ENCODE data around the gene GPR142. TPM values are rescaled to one million over a fixed set of nuclear protein-coding genes. Genes with fewer than 3 reads are reported as not detected.

GPR142 gene
- total RNA-seq, 1 experiment from 2014 or later: 0.33 TPM

DNA sequence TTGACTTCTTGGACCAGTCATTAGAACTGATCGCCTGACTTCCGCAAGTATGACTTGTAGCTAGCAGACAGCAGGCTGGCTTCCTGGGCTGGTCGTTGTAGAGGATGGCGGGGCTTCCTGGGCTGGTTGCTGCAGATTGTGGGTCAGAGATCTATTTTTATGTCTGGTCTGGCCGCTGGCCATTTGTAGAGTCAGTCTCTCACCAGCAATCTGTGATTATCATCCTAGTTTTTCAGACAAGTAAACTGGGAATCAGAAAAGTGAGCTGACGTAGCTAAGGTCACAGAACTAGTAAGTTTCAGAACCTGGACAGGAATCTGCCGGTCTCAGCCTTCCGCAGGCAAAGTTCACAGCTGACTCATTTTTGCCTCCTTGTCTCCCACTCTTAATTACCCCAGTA lies 19.1 kb downstream of the GPR142 start:
- DNase-seq: no peak
- Mint-ChIP-seq H3K4me3 (no peak overlapping the region), H3K27me3 (ENCODE audit: low read depth) (peaks cover 20% of the 10 kb centered on the region), H3K36me3 (ENCODE audit: insufficient read depth in 1 of 3, low read depth in 3 of 3) (no peaks in the 10 kb centered on the region; a peak in 1 of 7 replicates), H3K27ac (no peak overlapping the region), H3K9me3 (0 out of 5 replicates have a peak, but pooled peaks cover 0 to 3% of the 10 kb centered on the region in 2 experiments), H3K4me1 (peaks cover 25 to 40% of the 10 kb centered on the region in 2 experiments)
- Histone ChIP-seq H2AK5ac (ENCODE audit: insufficient read length, low read length) (no peak overlapping the region), H2BK15ac (ENCODE audit: low read depth, low read length) (no peak overlapping the region), H4K91ac (ENCODE audit: insufficient read length, low read depth, low read length) (no peak overlapping the region), H3K79me1 (ENCODE audit: insufficient read depth, low read depth, low read length, poor library complexity, severe bottlenecking) (no peaks in the 10 kb centered on the region), H4K8ac (replicated peaks; ENCODE audit: insufficient read length, low read depth, low read length) (no peak overlapping the region), H3K4ac (ENCODE audit: low read depth, low read length) (no peak overlapping the region), H3K18ac (ENCODE audit: insufficient read length, low read depth, low read length) (no peak overlapping the region), H3K27ac (ENCODE audit: insufficient read length, low read depth, low read length) (no peak overlapping the region), H3T11ph (ENCODE audit: low read length) (no peak overlapping the region), H3K4me1 (ENCODE audit: insufficient read depth, low read length) (no peaks in the 10 kb centered on the region), H3K14ac (ENCODE audit: insufficient read depth, low read length) (no peak overlapping the region), H3K56ac (ENCODE audit: insufficient read length, low read depth, low read length) (no peak overlapping the region), H3K79me2 (ENCODE audit: insufficient read depth, low read length) (no peaks in the 10 kb centered on the region), H2BK5ac (ENCODE audit: insufficient read length, low read length) (no peak overlapping the region), H2BK20ac (ENCODE audit: low read depth, low read length, poor library complexity, severe bottlenecking) (no peak overlapping the region), H2BK12ac (ENCODE audit: insufficient read length, low read depth, low read length) (no peak overlapping the region), H2BK120ac (ENCODE audit: low read depth, low read length, poor library complexity, severe bottlenecking) (no peak overlapping the region), H3K23me2 (ENCODE audit: insufficient read length, low read depth, low read length, poor library complexity, severe bottlenecking) (no peaks in the 10 kb centered on the region), H3K23ac (ENCODE audit: insufficient read length, low read depth, low read length) (no peak overlapping the region), H2AFZ (ENCODE audit: low read length) (no peak overlapping the region), H4K5ac (ENCODE audit: insufficient read length, low read depth, low read length) (no peak overlapping the region), H3K4me2 (ENCODE audit: insufficient read depth, insufficient read length, low read length) (no peak overlapping the region), H3K27me3 (ENCODE audit: insufficient read depth, low read length) (no peaks in the 10 kb centered on the region), H3K9me3 (ENCODE audit: control insufficient read depth, low read depth, low read length) (no peaks in the 10 kb centered on the region), H4K20me1 (ENCODE audit: control insufficient read depth, insufficient read depth, insufficient read length) (no peaks in the 10 kb centered on the region), H3K9ac (ENCODE audit: extremely low read depth, insufficient read length, low read length) (no peak overlapping the region)
- no CpG with 5 or more reads among the region's 8 CpGs for WGBS (ENCODE audit: extremely low coverage, insufficient read length, low lambda C conversion rate)
- TF ChIP-seq, protein P1, sequence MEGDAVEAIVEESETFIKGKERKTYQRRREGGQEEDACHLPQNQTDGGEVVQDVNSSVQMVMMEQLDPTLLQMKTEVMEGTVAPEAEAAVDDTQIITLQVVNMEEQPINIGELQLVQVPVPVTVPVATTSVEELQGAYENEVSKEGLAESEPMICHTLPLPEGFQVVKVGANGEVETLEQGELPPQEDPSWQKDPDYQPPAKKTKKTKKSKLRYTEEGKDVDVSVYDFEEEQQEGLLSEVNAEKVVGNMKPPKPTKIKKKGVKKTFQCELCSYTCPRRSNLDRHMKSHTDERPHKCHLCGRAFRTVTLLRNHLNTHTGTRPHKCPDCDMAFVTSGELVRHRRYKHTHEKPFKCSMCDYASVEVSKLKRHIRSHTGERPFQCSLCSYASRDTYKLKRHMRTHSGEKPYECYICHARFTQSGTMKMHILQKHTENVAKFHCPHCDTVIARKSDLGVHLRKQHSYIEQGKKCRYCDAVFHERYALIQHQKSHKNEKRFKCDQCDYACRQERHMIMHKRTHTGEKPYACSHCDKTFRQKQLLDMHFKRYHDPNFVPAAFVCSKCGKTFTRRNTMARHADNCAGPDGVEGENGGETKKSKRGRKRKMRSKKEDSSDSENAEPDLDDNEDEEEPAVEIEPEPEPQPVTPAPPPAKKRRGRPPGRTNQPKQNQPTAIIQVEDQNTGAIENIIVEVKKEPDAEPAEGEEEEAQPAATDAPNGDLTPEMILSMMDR (conservative IDR thresholded peaks at IDR 0.05): no peak
